GM12874 (cell line): ENCODE measurements around the gene SNRPD3.

Source experiments
- TF ChIP-seq, protein P1 (sequence below): IDR thresholded peaks from 2 replicates; pipeline ENCODE4 v1.5.1; 2011; ENCODE audit warnings: low read depth, mild to moderate bottlenecking, control low read depth, low read length, moderate library complexity; ENCODE audit not compliant: insufficient read depth

The SNRPD3 gene

GRCh38 chr22:24566899-24567511 is 11.2 kb downstream of the SNRPD3 start:
- TF ChIP-seq, protein P1, sequence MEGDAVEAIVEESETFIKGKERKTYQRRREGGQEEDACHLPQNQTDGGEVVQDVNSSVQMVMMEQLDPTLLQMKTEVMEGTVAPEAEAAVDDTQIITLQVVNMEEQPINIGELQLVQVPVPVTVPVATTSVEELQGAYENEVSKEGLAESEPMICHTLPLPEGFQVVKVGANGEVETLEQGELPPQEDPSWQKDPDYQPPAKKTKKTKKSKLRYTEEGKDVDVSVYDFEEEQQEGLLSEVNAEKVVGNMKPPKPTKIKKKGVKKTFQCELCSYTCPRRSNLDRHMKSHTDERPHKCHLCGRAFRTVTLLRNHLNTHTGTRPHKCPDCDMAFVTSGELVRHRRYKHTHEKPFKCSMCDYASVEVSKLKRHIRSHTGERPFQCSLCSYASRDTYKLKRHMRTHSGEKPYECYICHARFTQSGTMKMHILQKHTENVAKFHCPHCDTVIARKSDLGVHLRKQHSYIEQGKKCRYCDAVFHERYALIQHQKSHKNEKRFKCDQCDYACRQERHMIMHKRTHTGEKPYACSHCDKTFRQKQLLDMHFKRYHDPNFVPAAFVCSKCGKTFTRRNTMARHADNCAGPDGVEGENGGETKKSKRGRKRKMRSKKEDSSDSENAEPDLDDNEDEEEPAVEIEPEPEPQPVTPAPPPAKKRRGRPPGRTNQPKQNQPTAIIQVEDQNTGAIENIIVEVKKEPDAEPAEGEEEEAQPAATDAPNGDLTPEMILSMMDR = no peak

- TF ChIP-seq, protein P1 = no peak
These were observed 11.9 kb downstream of the SNRPD3 start for GRCh38 chr22:24567668-24568067.

DNA sequence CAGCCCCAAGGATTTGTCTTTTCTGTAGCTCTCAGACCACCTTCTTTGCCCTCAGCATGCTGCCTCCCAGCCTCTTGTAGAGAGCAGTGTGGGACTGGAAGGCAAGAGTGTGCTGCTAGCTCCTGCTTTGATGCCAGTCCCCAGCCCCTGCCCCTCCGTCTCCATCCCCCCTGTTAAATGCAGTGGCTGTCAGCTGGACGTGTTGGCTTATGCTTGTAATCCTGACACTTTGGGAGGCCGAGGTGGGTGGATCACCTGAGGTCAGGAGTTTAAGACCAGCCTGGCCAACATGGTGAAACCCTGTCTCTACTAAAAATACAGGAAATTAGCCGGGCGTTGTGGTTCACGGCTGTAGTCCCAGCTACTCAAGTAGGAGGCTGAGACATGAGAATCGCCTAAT is 15.5 kb downstream of the SNRPD3 start:
- TF ChIP-seq, protein P1 = no peak

DNA sequence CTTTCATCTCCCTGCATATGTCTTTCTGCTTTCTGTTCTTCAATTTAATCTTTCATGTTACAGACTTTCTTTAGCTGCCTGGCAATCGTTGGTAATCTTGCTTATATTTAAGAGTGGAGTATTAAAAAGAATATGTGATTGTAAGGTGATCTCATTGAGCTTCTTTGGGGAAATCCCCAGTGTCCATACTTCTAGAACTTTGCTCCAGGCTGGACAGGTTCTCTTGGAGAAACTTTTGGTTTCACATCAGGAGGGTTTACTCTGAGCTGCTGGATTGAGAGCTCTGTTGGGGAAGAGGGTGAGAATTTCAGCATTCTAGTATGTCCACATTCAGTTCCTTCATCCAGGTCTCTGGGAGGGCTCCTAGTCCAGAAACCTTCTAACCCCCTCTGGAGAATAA is 21.0 kb downstream of the SNRPD3 start:
- TF ChIP-seq, protein P1 = no peak

DNA sequence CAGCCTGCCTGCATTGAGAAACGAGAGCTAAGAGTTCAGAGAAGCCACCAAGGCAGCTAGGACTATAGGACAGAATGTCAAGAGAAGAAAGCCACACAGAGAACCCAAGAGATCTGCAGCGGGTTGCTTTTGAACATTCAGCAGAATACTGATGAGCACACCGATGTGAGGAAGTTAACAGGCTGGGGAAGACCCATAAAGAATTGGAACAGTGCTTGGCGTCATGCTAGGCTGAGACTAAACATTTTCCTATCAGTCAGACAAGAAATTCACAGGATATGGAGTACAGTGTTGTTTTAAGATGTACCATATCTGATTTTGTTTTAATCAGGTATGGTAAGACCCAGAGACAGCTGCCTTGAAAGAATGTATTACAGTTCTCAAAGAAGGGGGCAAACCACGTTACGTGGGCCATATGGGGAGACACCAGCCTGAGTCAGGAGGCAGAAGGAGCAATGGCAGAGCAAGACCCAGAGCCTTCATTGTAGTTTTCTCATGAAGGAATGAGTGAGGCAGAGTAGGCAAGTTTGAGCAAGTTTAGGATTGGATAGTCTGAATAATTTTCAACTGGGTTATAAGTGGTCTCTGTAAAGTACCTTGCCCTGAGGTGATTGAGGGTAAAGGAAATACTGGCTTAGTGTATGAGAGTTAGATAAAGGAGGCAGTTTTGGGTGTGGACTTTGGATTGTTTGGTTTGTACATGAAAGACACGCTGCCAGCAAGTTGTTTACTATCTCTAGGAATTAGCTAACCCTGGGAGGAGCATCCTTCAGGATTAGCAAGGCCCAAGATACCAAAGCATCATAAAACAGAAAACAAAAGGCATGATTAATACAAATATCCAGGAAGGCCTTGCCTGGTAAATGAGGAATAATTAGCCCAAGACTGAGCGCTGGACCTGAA is 22.8 kb downstream of the SNRPD3 start:
- TF ChIP-seq, protein P1 = no peak

GRCh38 chr22:24579258-24579601 is 23.4 kb downstream of the SNRPD3 start:
- TF ChIP-seq, protein P1 = no peak

GRCh38 chr22:24580276-24580675 is 24.5 kb downstream of the SNRPD3 start:
- TF ChIP-seq, protein P1 = no peak
